ENCODE measurements around the gene KCNN1. TPM values are rescaled to one million over a fixed set of nuclear protein-coding genes. Genes with fewer than 3 reads are reported as not detected.

Gene KCNN1
- total RNA-seq, 4 donors from 2014 or later, result 1.9 TPM; not detected in 3

- H3K9me3 ChIP-seq, result no peaks in the 10 kb centered on the region
- H3K27ac ChIP-seq, result no peak overlapping the region
- no peaks in the 10 kb centered on the region for H3K36me3 ChIP-seq
- H3K4me1 ChIP-seq, result no peaks in the 10 kb centered on the region
- no peak for DNase-seq
- intact Hi-C loops (cut with DNase I; ENCODE audit: low total_unique reads), result no loop called here
- no peak for TF ChIP-seq POLR2A (IDR thresholded peaks at IDR 0.05)
- TF ChIP-seq, protein P1, sequence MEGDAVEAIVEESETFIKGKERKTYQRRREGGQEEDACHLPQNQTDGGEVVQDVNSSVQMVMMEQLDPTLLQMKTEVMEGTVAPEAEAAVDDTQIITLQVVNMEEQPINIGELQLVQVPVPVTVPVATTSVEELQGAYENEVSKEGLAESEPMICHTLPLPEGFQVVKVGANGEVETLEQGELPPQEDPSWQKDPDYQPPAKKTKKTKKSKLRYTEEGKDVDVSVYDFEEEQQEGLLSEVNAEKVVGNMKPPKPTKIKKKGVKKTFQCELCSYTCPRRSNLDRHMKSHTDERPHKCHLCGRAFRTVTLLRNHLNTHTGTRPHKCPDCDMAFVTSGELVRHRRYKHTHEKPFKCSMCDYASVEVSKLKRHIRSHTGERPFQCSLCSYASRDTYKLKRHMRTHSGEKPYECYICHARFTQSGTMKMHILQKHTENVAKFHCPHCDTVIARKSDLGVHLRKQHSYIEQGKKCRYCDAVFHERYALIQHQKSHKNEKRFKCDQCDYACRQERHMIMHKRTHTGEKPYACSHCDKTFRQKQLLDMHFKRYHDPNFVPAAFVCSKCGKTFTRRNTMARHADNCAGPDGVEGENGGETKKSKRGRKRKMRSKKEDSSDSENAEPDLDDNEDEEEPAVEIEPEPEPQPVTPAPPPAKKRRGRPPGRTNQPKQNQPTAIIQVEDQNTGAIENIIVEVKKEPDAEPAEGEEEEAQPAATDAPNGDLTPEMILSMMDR (IDR thresholded peaks at IDR 0.05), result no peak
- H3K27me3 ChIP-seq, result peaks cover 0 to 7% of the 10 kb centered on the region in 2 donors
- H3K4me3 ChIP-seq, result no peak overlapping the region
Observed at GRCh38 chr19:17965370-17966128, 1.4 kb upstream of the KCNN1 start.

- H3K27me3 ChIP-seq, result peaks cover 0 to 7% of the 10 kb centered on the region in 2 donors
- TF ChIP-seq, protein P1 (IDR thresholded peaks at IDR 0.05), result no peak
- TF ChIP-seq POLR2A (IDR thresholded peaks at IDR 0.05), result no peak
Observed at GRCh38 chr19:17966129-17966483, 801 bp upstream of the KCNN1 start.

GRCh38 chr19:17967257-17968051, 547 bp downstream of the KCNN1 start:
- H3K36me3 ChIP-seq, result no peaks in the 10 kb centered on the region
- DNase-seq, result no peak
- H3K4me1 ChIP-seq, result no peaks in the 10 kb centered on the region
- intact Hi-C loops (cut with DNase I; ENCODE audit: low total_unique reads), result no loop called here
- H3K27me3 ChIP-seq, result peaks cover 0 to 7% of the 10 kb centered on the region in 2 donors
- no peak overlapping the region for H3K4me3 ChIP-seq
- H3K9me3 ChIP-seq, result no peaks in the 10 kb centered on the region
- TF ChIP-seq, protein P1 (IDR thresholded peaks at IDR 0.05), result no peak
- TF ChIP-seq POLR2A (IDR thresholded peaks at IDR 0.05), result no peak
- no peak overlapping the region for H3K27ac ChIP-seq

More at GRCh38 chr19:17966129-17966483, 801 bp upstream of the KCNN1 start:
- DNase-seq, result no peak
- H3K27ac ChIP-seq, result no peak overlapping the region
- intact Hi-C loops (cut with DNase I; ENCODE audit: low total_unique reads), result no loop called here
- no peaks in the 10 kb centered on the region for H3K4me1 ChIP-seq
- no peaks in the 10 kb centered on the region for H3K9me3 ChIP-seq
- H3K4me3 ChIP-seq, result no peak overlapping the region
- no peaks in the 10 kb centered on the region for H3K36me3 ChIP-seq

DNA sequence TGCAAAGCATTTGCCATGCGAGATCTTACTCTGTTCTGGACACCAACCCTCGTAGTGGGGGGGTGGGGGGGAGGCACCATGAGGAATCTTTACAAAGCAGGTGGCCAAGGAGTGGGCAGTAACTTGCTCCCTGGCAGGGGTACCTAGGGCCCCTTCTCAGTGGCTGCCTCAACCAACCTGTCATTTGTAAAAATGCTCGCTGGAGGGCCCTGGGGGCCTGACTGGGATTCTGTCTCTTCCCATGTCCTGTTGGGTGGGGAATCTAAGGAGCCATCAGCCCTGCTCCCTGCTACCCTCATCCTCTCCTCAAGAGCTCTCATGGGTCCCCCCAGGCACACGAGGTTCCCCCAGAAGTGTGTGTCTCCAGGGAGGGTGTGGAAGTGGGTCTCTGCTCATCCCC, 1.5 kb downstream of the KCNN1 start:
- Histone ChIP-seq H3K9me3 (no peaks in the 10 kb centered on the region), H3K36me3 (no peaks in the 10 kb centered on the region), H3K27ac (no peak overlapping the region), H3K27me3 (peaks cover 0 to 7% of the 10 kb centered on the region in 2 donors), H3K4me3 (no peak overlapping the region), H3K4me1 (no peaks in the 10 kb centered on the region)
- DNase-seq, result no peak
- intact Hi-C loops (cut with DNase I; ENCODE audit: low total_unique reads), result no loop called here
- no peak for TF ChIP-seq POLR2A (IDR thresholded peaks at IDR 0.05)
- TF ChIP-seq, protein P1 (IDR thresholded peaks at IDR 0.05), result no peak

Data from uterus (tissue), 4 donors.